NCI-H2171 treated with DMSO at 0.1 percent for 48 hours (cell line): Measurements from ENCODE around the gene UGT1A3.

Experiments
- DNase-seq: peaks from one replicate; lab custom pipeline; 2025; lab: John Stamatoyannopoulos, UW

Gene UGT1A3

DNA sequence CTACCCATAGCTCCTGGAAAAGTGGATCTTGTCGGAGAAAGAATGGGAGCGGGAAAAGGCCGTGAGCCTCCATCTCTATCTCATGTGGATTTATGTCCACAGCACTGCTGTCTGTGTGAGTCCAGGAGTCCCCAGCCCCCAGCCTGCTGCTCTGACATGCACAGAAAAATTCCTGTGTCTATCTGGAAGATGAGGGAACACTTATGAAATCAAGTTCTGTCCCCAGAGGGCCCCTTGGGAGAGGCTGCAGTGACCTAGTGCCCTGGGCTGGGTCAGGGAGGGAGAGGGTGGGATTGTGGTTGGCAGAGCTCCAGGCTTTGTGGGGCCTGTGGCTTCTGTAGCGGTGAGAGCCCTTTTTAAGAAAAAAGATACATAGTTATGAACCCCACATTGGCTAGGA lies 87.9 kb downstream of the UGT1A3 start:
- no peak for DNase-seq

DNA sequence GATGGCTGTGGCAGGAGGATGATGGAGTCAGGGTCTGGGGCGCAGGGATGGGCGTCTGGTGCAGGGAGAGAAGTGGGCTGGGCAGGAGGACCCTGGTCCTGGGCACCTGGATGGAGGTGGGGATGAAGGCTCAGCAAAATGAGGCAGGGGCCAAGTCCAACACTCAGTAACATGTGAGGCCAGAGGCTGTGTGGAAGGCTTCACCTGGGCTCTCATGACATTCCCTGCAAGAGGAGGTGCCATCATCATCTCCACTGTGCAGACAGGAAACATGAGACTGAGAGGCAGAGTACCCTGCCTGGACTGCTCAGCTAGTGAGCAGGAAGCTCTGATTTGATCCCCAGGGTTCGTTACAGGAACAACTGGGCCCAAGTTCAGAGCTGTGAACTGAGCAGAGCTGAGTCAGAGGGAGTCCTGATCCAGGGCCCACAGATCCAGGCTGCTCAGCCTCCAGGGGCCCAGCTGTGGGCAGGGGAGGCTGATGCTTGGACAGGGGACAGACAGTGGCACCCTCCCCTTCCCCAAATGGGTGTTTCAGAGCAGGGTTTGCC lies 88.6 kb downstream of the UGT1A3 start:
- no peak for DNase-seq

DNA sequence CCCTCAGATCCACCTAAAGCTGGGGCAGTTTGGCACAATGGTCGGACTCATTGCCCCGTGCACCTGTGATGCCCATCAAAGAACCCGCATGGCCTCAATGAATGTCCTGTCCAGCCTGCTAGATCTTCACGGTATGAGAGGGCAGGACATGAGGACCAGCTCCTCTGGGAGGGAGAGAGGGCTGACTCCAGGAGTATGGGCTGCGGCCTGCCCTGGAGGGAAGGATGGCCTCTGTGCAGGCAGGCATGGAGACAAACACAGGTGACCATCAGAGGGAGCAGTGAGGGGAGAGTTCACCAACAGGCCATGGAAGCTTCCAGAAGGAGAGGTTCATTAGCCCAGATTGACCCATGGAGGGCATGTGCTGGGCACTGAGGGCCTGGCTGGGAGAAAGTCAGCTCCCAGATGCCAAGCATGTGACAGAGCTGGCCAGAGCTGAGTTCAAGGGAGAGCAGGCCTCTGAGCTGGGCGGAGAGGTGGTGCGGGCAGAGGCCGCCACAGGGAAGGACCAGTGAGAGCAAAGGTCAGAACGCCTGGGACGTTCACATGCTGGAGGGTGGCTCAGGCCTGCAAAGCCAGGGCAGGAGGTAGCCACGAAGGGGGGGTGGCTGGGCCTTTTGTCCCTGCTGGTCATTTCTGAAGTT lies 89.3 kb downstream of the UGT1A3 start:
- DNase-seq, result no peak

DNA sequence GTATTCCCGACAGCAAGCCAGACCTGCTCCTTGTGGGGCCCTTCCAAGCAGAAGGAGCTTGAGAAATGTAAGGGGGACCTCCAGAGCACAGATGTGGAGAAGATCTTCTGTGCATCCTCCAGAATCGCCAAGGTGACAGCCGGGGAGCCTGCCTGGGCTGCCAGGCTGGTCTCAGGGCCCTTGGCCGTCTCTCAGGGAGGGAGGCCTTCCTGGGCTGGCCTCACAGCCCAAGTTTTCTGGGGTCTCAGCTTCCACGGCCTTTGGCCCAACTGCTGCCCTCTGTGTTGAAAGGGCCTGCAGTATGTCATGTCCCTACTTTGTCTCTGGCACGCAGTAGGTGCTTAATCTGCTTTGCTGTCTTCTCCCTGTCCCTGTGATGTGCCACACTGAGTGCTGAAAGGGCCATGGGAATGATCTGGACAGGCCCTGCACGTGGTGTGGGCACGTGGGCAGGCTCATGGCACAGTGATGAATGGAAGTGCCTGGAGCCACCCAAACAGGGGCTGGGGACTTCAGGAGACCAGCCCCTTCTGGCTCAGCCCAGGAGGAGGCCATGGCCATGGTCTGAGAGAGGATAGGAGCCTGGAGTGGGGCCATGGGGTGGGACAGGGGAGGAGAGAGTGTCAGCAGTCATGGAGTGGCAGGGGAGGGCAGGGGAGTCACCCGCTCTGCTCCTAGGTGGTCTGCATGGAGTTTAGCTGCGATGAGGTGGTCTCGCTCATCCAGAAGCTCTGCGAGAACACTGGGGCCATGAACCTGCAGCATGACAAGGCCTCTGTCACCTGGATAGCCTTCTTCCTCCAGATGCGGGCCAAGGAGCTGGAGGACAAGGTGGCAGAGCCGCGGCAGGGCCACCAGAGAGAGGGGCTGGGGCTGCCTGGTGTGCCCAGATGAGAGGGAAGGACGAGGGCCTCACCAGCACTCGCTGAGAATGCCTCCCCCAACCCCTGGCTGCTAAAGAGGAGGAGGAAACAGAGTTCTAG lies 90.1 kb downstream of the UGT1A3 start:
- no peak for DNase-seq

DNA sequence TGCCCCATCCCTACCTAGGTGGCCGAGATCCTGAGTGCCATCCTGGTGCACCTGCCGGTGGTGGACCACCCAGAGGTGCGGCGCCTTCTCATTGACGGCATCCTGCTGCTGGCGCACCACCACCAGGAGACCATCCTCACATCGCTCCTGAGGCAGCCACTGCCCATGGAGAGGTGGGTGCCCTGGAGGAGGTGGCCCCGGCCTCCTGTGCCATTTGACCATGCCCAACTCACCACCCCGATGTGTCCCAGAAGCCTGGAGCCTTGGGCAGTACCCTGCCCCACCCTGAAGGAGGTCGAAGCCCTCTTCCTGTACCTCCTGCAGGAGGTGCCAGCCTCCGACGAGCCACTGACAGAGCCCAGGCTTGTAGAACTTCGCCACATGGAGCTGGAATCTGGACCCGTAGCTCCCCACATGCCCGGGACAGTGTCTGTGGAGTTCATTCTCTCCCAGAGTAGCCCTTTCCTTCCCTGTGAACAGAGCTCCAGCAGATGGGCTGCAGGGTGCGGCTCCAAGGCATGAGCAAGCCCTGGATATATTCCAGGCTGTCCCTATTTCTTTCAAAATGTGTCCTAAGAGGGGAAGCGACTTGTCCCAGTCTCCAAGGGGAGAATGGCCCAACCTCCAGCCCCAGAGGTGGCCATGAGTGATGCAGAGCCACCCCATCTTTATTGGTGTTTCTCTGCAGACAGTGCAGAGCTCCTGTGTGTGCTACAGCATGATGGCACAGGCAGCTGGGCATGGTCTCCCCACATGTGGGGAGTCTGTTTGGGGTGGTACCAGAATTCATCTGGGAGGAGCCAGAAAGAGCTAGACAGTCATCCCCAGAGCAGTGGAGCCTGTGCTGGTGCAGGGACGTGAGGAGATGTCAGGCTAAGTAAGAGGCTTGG lies 91.3 kb downstream of the UGT1A3 start:
- no peak for DNase-seq

DNA sequence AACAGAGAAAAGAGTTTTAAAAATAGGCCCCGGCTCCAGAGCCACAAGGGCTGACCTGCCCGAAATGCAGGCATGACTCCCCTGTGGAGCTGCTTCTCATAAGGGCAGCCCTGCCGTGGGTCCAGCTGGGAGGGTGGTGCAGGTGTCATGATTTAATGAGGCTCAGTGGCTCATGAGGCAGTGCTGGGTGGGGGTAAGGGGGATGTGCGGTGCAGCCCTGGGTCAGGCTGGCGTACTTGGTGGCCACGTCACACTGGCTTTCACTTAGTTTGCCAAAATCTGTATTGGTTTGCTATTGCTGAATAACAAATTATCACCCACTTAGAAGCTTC lies 91.9 kb downstream of the UGT1A3 start:
- no peak for DNase-seq

DNA sequence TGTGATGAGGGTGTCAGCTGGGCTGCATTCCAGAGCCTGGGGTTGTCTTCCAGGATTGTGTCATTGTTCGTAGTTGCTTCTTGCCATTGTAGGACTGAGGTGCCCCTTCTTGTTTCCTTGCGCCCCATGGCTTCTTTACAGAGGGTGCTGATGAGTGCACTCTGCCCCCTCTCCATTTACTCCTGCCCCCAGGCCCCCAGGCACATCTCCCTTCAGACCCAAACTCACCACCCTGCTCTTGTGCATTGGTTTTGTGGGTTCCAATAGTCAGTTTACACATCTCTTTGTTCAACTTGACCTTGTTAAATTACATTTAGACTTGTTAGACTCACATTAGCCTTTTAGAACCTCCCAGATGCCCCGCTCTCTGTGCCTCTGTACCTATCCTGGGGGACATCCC lies 92.4 kb downstream of the UGT1A3 start:
- DNase-seq, result no peak

DNA sequence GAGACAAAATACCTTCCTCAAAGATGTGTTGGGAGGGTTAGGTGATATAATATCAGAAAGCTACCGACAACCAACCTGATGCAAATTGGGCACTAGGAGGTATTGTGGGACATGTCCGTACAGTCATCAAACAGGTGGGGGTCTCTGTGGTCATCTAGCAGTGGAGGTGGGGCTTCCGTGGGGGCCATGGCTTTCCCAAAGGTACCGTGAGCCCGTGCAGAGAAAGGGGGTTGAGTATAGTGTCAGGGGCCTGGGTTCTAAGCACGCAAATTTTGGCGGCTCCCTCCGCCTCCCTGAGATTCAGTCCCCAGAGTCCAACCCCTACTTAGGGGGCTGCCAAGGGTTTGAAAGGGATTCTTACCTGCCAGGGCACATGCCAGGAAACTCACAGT lies 92.9 kb downstream of the UGT1A3 start:
- DNase-seq, result no peak

DNA sequence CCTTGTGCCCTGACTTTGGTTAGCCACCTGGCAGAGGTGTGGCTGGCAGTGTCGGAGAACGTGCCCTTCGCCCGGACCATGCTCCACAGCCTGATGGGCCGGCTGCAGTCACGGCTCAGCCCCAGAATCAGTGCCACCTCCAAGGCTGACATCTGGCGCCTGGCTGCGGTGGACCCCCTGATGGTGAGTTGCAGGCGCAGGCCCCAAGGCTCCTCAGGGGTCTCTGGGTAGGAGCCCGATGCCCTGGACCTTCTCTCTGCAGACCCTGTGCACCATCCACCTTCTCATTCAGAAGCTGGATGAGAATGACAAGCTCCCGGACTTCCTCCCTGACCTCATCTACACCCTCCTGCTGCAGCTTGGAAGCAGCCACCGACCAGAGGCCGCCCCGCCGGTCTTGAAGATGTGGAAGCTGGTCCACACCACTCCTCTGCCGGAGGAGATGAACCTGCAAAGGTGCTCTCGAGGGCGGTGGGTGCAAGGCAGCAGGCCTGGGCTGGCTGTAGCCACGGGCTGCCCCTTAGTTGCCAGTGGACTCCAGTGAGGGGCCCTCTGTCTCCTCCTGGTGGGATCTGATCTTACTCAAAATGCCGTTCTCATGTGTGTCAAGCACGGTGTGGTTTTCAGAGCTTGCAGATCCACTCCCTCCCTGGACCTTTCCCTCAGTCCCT lies 93.4 kb downstream of the UGT1A3 start:
- no peak for DNase-seq
